ENCODE data around the gene ADD1. TPM values are rescaled to one million over a fixed set of nuclear protein-coding genes. Genes with fewer than 3 reads are reported as not detected.
"Not testable (repeated sequence)": the region's sequence is repeated elsewhere in the genome, so short reads cannot be mapped to it uniquely, and the experiment has no call there.

ADD1 gene
- polyA plus RNA-seq, 1 donor: 163 TPM

- DNase-seq (ENCODE audit: low read depth): no peak
Observed at GRCh38 chr4:2944586-2945526, 101.2 kb downstream of the ADD1 start.

- DNase-seq (ENCODE audit: low read depth): not testable (repeated sequence)
Observed at GRCh38 chr4:2945619-2946604, 102.3 kb downstream of the ADD1 start.

DNA sequence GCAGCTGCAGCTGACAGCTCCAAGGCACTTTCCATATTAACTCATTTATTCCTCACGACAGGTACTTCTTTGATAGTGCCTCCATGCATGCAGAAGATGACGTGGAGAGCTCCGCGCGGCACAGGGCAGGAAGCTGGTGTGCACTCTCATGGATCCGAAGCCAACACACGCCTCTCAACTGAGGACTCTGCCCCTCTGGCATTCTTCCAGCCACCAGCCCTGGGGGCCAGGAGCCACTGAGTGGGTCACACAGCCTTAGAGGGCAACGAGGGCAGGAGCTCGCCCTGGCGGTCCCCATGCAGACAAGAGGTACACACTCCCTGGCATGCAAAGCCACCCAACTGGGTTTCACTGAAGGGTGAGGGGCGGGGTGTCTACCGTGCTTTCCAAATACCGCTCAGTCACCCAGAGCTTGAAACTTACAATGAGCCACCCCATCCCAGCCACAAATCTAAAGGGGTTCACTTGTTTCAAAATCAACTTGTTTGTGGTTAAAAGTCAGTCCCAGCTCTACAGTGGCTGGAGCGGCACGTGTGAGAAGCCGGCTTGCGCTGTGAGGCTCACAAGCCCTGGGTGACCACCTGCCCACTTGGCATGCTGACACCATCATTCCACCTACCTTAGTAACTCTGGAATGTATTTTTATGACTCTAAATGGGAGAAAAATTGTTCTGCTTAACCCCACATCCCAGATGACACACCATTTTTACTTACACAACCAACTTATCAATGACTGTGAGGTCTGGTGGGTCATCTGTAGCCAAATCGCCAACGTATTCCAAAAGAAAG, 103.4 kb downstream of the ADD1 start:
- DNase-seq (ENCODE audit: low read depth): no peak

GRCh38 chr4:2947926-2948325, 104.3 kb downstream of the ADD1 start:
- DNase-seq (ENCODE audit: low read depth): no peak

DNA sequence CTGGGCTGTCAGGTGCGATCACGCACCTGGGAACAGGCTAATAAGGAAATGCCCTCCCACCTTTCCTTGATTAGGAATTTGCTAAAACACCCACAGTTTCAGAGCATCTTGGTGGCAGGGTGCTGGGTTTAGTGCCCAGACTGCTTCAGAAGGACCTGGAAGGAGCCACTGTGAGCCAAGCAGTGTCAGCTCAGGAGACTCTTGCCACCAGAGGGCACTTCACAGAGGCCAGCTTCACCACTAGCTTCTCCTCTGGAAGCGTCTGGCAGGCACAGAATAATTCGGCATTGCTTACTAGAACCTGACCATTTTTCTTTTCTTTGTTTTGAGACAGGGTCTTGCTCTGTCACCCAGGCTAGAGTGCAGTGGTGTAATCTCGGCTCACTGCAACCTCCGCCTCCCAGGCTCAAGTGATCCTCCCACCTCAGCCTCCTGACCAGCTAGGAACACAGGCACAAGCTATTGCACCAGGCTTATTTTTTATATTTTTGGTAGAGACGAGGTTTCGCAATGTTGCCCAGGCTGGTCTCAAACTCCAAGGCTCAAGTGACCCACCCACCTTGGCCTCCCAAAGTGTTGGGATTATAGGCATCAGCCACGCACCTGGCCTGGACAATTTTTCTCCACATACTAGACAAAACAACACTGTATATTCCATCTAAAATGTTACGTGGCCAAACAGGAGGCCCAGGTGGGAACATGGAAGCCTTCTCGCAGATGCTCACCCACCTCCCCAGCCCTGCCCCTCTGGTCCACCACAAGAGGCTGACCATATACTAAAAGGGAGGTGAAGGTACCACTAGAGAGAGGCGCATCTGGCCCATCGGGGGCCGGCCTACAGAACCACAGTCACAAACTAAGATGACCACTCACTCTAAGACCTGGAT, 105.5 kb downstream of the ADD1 start:
- DNase-seq (ENCODE audit: low read depth): no peak

DNA sequence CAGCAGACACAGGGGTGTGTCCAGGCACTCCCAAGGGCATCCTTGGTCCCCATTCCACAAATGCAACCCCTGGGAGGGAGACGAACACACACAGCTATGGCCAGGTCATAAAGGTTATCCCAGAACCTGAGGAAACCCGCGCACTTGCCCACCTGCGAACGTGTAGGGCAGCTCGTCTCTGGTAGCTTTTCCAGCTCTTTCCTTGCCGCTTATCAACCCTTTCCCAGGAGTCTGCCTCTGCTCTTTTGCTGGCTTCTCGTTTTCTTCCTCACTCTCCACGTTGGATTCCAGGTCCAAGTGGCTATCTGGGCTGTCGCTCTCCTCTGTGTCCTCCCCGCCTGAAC, 106.1 kb downstream of the ADD1 start:
- no peak for DNase-seq (ENCODE audit: low read depth)

- DNase-seq (ENCODE audit: low read depth): no peak
Observed at GRCh38 chr4:2950221-2950989, 106.8 kb downstream of the ADD1 start.

DNA sequence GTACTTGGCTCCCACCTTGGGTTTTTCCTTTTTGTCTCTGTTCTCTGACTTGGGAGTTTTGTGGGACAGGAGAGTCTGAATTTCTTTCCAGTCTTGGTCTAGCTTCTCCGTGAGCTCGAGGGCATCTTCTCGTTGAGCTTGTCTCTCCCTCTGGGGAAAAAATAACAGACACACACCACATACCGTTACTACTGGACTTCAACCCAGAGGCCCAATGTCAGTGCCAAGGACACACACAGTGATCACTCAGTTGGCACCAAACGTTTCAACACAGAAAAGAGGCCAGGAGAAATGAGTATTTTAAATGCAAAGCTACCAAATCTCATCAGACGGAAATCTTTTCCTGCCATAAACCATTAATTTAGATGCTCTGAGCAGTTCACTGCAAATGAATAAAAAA, 109.9 kb downstream of the ADD1 start:
- DNase-seq (ENCODE audit: low read depth): no peak

DNA sequence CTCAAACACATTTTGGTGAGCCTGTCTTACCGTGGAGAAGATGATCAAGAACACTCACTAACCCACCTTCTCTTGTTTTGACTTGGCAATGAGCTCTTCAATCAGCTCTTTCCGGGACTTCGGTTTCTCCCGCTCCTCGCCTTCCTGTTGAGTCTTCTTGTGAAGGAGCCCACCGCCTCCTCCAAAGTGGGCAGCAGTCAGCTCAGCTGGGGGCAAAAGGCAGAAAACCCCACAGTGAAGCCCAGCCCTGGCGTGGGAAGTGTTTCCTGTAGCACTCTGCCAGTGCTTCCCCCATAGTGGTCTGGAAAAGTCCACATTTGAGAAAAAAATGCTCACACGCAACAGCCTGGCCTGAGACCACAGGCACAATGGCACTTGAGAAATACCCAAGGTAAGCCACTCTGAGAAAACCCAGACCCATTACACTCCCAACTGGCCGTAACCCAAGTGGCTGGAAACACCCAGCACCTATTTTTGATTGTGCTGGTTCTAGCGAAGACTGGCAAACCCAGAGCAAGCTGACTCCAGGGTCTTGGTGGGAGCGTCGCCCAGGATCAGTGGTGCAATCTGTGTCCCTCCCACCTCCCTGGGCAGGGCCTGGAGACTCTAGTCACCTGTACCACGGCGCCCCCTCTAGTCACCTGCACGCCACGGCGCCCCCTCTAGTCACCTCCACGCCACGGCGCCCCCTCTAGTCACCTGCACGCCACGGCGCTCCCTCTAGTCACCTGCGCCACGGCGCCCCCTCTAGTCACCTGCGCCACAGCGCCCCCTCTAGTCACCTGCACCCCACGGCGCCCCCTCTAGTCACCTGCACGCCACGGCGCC, 110.9 kb downstream of the ADD1 start:
- no peak for DNase-seq (ENCODE audit: low read depth)

DNA sequence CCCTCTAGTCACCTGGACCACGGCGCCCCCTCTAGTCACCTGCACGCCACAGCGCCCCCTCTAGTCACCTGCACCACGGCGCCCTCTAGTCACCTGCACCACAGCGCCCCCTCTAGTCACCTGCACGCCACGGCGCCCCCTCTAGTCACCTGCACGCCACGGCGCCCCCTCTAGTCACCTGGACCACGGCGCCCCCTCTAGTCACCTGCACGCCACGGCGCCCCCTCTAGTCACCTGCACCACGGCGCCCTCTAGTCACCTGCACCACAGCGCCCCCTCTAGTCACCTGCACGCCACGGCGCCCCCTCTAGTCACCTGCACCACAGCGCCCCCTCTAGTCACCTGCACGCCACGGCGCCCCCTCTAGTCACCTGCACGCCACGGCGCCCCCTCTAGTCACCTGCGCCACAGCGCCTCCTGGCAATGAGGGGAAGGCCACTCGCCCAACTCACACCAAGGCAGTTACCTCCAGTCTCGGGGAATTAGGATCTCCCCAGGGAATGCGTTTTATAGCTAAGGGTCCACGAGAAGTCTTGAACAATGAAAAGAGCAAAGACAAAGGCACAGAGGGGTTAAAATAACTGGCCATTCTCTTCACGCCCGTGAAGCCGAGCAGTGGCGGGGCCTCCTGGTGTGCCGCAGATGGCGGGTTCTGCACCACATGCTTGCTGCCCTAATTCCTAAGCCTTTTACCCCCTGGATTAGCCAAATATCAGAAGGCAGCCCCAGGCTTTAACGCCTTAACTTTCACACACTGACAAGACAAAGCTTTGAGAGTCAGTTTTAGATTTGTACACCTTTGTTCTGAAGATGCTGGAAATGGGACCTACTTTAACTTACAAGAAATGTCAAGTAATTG, 111.8 kb downstream of the ADD1 start:
- DNase-seq (ENCODE audit: low read depth): not testable (repeated sequence)

DNA sequence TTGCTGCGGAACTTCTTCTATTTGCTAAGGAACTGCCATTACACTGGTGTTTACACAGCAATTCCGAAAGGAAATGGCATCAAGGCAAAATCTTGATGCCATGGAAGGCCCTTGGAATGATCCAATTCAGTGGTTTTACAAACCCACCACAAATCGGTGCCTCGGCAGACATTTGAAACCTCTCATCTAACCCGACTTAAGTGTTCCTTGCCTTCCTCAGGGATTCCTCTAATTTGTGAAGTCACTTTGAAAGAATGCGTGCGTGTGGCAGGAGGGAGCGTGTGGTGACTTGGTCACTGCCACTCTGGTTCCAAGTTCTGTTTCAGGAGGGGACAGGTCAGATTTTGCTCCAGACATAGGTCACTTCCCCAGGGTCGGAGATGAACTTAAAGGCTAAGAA, 114.8 kb downstream of the ADD1 start:
- no peak for DNase-seq (ENCODE audit: low read depth)

DNA sequence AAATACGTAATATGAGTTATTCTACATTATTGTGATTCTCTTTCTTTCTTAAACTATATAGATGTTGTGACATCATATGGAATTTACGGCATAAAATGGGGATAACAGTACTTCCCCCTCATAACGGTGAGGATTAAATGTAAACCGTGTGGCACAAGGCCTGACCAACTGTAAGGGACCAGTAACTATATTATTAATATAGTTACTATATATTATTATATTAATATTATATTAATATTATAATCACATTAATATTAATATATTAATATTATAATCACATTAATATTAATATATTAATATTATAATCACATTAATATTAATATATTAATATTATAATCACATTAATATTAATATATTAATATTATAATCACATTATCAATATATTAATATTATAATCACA, 116.8 kb downstream of the ADD1 start:
- not testable (repeated sequence) for DNase-seq (ENCODE audit: low read depth)

DNA sequence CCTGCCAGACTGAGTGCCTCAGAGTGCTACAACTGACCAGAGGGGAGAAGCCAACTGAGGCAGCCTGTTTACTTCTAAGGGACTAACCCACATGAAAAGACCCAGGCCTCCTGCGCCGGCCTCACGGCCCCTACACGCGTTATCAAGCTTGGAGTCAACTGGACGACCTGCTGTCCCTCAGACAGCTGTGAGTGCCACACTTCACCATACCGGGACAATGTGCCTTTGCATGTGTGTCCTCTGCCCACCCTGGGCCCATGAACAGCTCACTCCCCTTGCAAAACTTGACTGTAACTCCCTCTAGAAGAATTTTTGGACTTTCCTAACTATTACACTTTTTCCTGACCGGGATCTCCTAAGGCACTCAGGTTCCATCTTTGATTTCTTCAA, 117.8 kb downstream of the ADD1 start:
- no peak for DNase-seq (ENCODE audit: low read depth)

DNA sequence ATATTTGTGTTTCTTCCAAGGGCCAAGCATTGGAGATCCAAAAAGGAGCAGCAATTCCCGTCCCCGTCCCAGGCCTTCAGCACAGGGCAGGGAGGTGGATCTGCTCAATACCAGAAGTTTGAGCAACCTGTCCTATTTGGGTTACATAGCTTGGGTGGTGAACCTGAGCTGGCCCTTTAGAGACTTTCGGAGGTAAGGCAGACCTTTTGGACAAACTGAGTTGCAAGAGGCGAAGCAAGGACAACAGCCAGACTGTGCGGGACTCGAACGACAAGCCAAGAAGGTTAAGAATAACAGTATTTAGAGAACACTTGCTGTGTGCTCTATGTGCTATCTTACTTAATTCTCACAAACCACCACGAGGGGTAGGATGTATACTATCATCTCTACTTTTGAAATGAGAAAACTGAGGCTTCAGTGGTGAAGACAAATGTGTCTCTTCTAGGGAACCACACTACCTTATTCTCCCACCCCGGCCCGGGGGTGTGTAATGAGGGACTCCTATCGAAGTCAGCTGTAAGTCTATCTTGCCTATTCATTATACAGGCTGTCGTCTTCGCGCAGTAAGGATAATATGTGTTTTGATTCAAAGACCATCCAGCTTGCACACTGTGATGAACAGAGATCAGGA, 118.3 kb downstream of the ADD1 start:
- no peak for DNase-seq (ENCODE audit: low read depth)

DNA sequence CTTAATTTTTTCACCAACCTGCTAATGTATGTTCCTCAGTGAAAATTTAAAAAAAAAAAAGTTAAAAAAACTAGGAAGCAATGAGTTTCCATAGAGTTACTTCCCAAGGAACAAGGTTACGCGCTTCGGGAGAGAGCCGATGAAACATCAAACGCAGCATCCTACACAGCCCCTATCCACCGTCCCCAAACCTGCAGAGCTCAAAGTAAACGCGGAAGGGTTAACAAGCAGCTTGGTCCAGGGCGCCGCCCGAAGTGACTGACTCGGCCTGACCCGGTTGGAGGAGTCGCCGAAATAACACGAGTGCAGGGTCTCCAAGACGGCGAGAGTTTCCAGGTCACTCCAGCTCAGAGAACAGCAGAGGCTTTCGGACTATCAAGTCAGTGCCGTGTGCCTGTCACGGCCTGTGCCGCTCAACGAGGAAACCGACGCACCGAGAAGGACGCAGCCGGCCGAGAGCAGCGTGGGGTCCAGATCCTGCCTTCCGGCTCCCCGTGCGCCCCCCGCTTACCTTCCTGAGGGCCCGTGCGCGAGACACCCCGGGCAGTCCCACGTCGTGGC, 119.0 kb downstream of the ADD1 start:
- no peak for DNase-seq (ENCODE audit: low read depth)

DNA sequence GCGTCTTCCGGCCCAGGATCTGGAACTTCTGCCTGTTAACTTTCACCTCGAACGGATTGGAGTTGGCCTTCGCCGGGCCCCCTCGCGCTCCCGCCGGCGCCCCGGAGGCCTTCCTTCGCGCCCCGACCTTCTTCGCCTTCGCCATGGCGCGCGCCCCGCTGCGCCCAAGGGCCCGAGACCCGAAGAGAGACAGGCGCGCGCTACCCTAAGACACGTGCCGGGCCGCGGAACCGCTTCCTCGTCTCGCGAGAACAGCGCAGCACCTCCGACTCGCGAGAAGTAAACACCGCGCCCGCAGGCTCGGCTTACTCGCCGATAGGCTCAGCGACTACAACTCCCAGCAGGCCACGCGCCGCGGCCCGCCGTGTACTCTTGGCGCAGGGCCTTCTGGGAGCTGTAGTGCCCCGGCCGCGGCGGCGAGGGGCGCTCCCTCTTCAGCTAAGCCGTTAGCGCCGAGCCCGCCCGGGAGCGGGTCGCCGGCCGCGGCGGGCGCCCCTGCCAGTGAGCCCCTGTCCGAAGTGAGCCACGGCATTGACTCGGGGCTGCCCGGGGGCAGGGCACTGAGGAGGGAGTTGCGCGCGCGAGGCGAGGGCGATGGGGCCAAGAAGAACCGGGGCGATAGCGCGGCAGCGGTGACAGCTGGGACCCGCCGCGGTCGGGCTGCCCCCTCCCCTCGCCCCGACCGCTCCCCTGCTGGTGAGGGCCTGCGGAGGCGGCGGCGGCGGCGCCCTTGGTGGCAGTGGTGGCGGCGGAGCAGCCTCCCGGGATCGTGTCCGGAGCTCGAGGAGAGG, 119.7 kb downstream of the ADD1 start, which contains the start of the genes GRK4 and NOP14:
Gene GRK4 (plus strand): TSS at position 397 of the 791 bp plus-strand sequence. CDS start 500 bp downstream, outside the sequence.
Gene NOP14 (minus strand): TSS at position 232 of the 791 bp plus-strand sequence. CDS start 87 bp downstream, at position 145.
- peak; percentile 95 for DNase-seq (ENCODE audit: low read depth)

Data from forelimb muscle (tissue), 1 donor.